Endothelial cell of umbilical vein (primary cell): ENCODE measurements around the gene KANK2. TPM values are rescaled to one million over a fixed set of nuclear protein-coding genes. Genes with fewer than 3 reads are reported as not detected.
A peak's percentile ranks its signal among the peaks of the same experiment; 100 is the strongest.

Experiments used
- BruUV-seq: library from RNA; stranded (reverse); fragments of 400-500 nt; replicated peaks from 2 replicates; lab custom pipeline; 2021; lab: Mats Ljungman, UMichigan
- CTCF ChIA-PET: fragments of 300-600, 350-600 bp; sonication (Branson Sonifier 250); formaldehyde crosslinking; loops from one replicate; lab custom pipeline; 2021; ENCODE audit warnings: antibody characterized with exemption, inconsistent platforms; lab: Charles Lee
- POLR2A ChIA-PET: fragments of 300-600, 350-600 bp; sonication (Branson Sonifier 250); formaldehyde crosslinking; loops from one replicate; lab custom pipeline; 2021; ENCODE audit warnings: antibody characterized with exemption, inconsistent platforms; lab: Charles Lee
- DNase-seq: peaks from one replicate; pipeline ENCODE4 v3.0.0-alpha.2; 2011; ENCODE audit warnings: low read depth, low spot score
- FAIRE-seq: peaks from 2 replicates; lab custom pipeline; 2011; peaks lifted over from hg19 to GRCh38; lab: Jason Lieb, UNC
- H2AFZ ChIP-seq: 2 replicates; pipeline ENCODE4 v1.6.0; 2012; ENCODE audit warnings: low read depth, low read length, control low read depth, inconsistent platforms
- H3K27ac ChIP-seq: 2 replicates; pipeline ENCODE4 v1.5.1; 2011; ENCODE audit warnings: low read depth, mild to moderate bottlenecking, control low read depth, low read length, moderate library complexity; ENCODE audit not compliant: insufficient read depth
- H3K27me3 ChIP-seq, 2 experiments: 2 replicates each; pipeline versions ENCODE4 v1.6.0 to v1.6.1; 2011; ENCODE audit warnings: low read length in 2 of 2, mixed read lengths in 1 of 2; ENCODE audit not compliant: control insufficient read depth in 2 of 2, insufficient read depth in 2 of 2
- H3K36me3 ChIP-seq, 2 experiments: 2 replicates in 1 of 2; 3 replicates in 1 of 2; pipeline ENCODE4 v1.5.1; 2011; ENCODE audit warnings: low read length in 2 of 2, mild to moderate bottlenecking in 1 of 2, moderate library complexity in 1 of 2; ENCODE audit not compliant: control insufficient read depth in 2 of 2, insufficient read depth in 2 of 2; ENCODE audit errors: extremely low read depth in 1 of 2
- H3K4me1 ChIP-seq: 3 replicates; pipeline ENCODE4 v1.5.1; 2011; ENCODE audit warnings: mild to moderate bottlenecking, low read length; ENCODE audit not compliant: control insufficient read depth, insufficient read depth; ENCODE audit errors: extremely low read depth
- H3K4me2 ChIP-seq: 2 replicates; pipeline ENCODE4 v1.6.1; 2011; ENCODE audit warnings: low read length, control low read depth, mixed read lengths; ENCODE audit not compliant: insufficient read depth
- H3K4me3 ChIP-seq, 3 experiments: fragments of 200-600 bp in 1 of 3; sonication (generic), shearing (Covaris generic) in 1 of 3; replicated peaks in 1 of 3; 2 replicates each; pipeline ENCODE4 v1.5.1; 2011 to 2016; ENCODE audit warnings: control low read depth in 3 of 3, low read length in 3 of 3, mild to moderate bottlenecking in 2 of 3, inconsistent platforms in 1 of 3, low read depth in 1 of 3, moderate library complexity in 1 of 3; ENCODE audit not compliant: insufficient read depth in 1 of 3
- H3K79me2 ChIP-seq: 2 replicates; pipeline ENCODE4 v1.6.0; 2012; ENCODE audit warnings: low read length, inconsistent platforms; ENCODE audit not compliant: control insufficient read depth, insufficient read depth
- H3K9ac ChIP-seq: replicated peaks from 2 replicates; pipeline ENCODE3; 2011; ENCODE audit warnings: low read length, control low read depth; ENCODE audit not compliant: insufficient read depth; ENCODE audit errors: extremely low read depth
- H3K9me1 ChIP-seq: replicated peaks from 3 replicates; pipeline ENCODE4 v1.6.0; 2011; ENCODE audit warnings: mild to moderate bottlenecking, low read length; ENCODE audit not compliant: control insufficient read depth, insufficient read depth; ENCODE audit errors: extremely low read depth
- H3K9me3 ChIP-seq: replicated peaks from 2 replicates; pipeline ENCODE4 v1.5.1; 2012; ENCODE audit warnings: low read length, inconsistent platforms; ENCODE audit not compliant: control insufficient read depth, insufficient read depth
- H4K20me1 ChIP-seq: replicated peaks from 2 replicates; pipeline ENCODE3; 2011; ENCODE audit warnings: mild to moderate bottlenecking, low read length; ENCODE audit not compliant: control insufficient read depth, insufficient read depth; ENCODE audit errors: extremely low read depth
- EZH2 ChIP-seq: IDR thresholded peaks from 2 replicates; pipeline ENCODE4 v1.6.1; 2012; ENCODE audit warnings: borderline replicate concordance, low read depth, mild to moderate bottlenecking, moderate library complexity, low read length, inconsistent platforms; ENCODE audit not compliant: severe bottlenecking
- FOS ChIP-seq: IDR thresholded peaks from 2 replicates; pipeline ENCODE4 v1.6.1; 2011; ENCODE audit warnings: mild to moderate bottlenecking, low read length, moderate library complexity, borderline replicate concordance; ENCODE audit not compliant: insufficient read depth
- GATA2 ChIP-seq: IDR thresholded peaks from 2 replicates; pipeline ENCODE4 v1.7.0; 2011; ENCODE audit warnings: low read depth, mild to moderate bottlenecking, moderate library complexity, mixed read lengths, low read length; ENCODE audit not compliant: insufficient read length, insufficient read depth
- JUN ChIP-seq: IDR thresholded peaks from 2 replicates; pipeline ENCODE4 v1.6.1; 2011; ENCODE audit warnings: borderline replicate concordance, low read depth; ENCODE audit not compliant: insufficient read length, insufficient read depth
- MYC ChIP-seq: IDR thresholded peaks from one replicate; pipeline ENCODE4 v1.6.1; 2011; ENCODE audit warnings: mild to moderate bottlenecking, low read depth, low read length
- POLR2A ChIP-seq: IDR thresholded peaks from 2 replicates; pipeline ENCODE4 v1.6.1; 2012; ENCODE audit warnings: low read depth, mild to moderate bottlenecking, control low read depth, low read length
- POLR2AphosphoS5 ChIP-seq: IDR thresholded peaks from 2 replicates; pipeline ENCODE4 v1.6.1; 2012; ENCODE audit warnings: low read depth, mild to moderate bottlenecking, control low read depth, low read length, moderate library complexity; ENCODE audit not compliant: insufficient read depth
- dilution Hi-C: fragments of 300-500 bp; cut with MboI; formaldehyde crosslinking; loops from one replicate; pipeline ENCODE4 v1.15.0; 2019; ENCODE audit warnings: low sequenced_read_pairs; ENCODE audit not compliant: extremely low pct_ligation_motif_present
- intact Hi-C: fragments of 100-400 bp; cut with micrococcal nuclease; formaldehyde crosslinking; loops from one replicate; pipeline ENCODE4 v1.10.0; 2022
- polyA plus RNA-seq, 4 experiments: library from polyadenylated mRNA; depleted of rRNA in 3 of 4; stranded (reverse) in 3 of 4; unstranded in 1 of 4; fragments of >200 nt; gene quantifications; 2 replicates each; pipeline versions ENCODE4 v1.2.1 to v1.2.3, GENCODE V29; 2011 to 2012; ENCODE audit warnings: missing spikeins in 1 of 4
- total RNA-seq: library from RNA; stranded (reverse); gene quantifications from 2 replicates; pipeline ENCODE4 v1.2.3, GENCODE V29; 2021
- TF ChIP-seq, protein P1 (sequence below): IDR thresholded peaks from 2 replicates; pipeline ENCODE4 v1.6.1; 2011; ENCODE audit not compliant: insufficient read depth, insufficient read length
- TF ChIP-seq, protein P2 (sequence below), 2 donors: IDR thresholded peaks; 1 replicate in 1 of 2; 2 replicates in 1 of 2; pipeline ENCODE4 v1.5.1; 2011; ENCODE audit warnings: low read length in 2 of 2, mild to moderate bottlenecking in 2 of 2, moderate library complexity in 2 of 2, control low read depth in 1 of 2, inconsistent platforms in 1 of 2, low read depth in 1 of 2; ENCODE audit not compliant: insufficient read depth in 1 of 2; ENCODE audit errors: extremely low read depth in 1 of 2

KANK2 gene
- total and polyA plus RNA-seq, 2 donors (not counting 3 experiments of a cell fraction or from before 2014, with no cell fraction given): 41.7 to 77.9 TPM

DNA sequence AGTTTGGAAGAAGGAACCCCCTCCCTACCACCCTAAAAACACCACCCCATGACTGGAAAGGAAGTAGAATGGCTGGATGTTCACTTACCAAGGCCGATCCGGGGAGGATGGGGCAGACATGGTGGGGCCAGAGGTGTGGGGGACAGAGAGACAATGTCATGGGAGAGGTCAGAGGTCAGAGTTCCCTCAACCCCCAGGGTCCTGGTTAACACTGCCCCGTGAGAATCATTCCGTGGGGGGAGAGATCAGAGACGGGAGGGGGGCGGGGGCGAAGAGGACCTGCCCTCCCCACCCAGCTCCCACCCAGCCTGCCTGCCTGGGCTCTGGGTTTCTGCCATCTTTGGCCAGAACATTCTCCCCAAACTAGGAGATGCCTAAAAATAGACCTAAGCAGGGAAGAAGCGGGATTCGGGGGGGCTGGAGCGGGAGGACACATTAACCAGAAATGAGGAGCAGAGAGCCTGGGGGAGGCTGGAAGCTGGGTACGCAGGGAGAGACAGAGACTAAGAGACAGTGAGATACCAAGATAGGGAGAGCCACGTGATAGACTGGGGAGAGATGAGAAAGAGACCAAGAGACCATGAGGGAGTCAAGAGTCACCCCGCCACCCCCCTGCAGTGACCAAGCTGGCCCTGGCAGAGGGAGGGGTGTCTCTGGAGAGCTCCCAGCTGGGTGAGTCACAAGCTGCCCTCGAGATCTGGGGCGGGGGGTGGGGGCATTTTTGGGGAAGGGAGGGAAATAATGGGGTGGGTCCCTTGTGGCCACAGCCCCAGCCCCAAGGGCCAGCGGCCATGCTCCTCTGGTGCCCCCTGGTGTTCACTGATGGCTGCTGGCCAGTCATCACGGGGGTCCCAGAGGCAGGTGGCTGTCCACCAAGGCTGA, 6.1 kb upstream of the KANK2 start:
- intact Hi-C loops (loop anchor here (1.0 to 5.0 kb wide), 4 partner anchors 65 to 266 kb away; no protein-coding TSS in a partner anchor), dilution Hi-C loops (no loop called here)
- ChIA-PET POLR2A (no interaction called here), CTCF (interaction anchor here (0.6 to 7.6 kb wide), 16 partner anchors 9 to 279 kb away, joined by 3 to 116 read pairs (median 4); no protein-coding TSS in a partner anchor)
- FAIRE-seq (peak; percentile 80), DNase-seq (peak; percentile 54)
- Histone ChIP-seq H3K79me2 (no peaks in the 10 kb centered on the region), H3K27me3 (no peaks in the 10 kb centered on the region), H3K36me3 (peaks cover 5 to 35% of the 10 kb centered on the region in 2 experiments), H3K4me2 (no peak overlapping the region), H3K4me3 (no peak overlapping the region), H3K4me1 (peaks cover 5% of the 10 kb centered on the region), H3K27ac (peak overlapping the region; percentile 49), H3K9ac (no peak overlapping the region), H3K9me1 (no peaks in the 10 kb centered on the region), H3K9me3 (no peaks in the 10 kb centered on the region), H4K20me1 (no peaks in the 10 kb centered on the region), H2AFZ (no peak overlapping the region)
- BruUV-seq: no TSS peak
- TF ChIP-seq, protein P1, sequence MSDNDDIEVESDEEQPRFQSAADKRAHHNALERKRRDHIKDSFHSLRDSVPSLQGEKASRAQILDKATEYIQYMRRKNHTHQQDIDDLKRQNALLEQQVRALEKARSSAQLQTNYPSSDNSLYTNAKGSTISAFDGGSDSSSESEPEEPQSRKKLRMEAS: no peak
- TF ChIP-seq POLR2A (no peak), FOS (no peak), POLR2AphosphoS5 (peak; percentile 29), GATA2 (no peak), MYC (no peak), EZH2 (no peak), JUN (no peak)
- TF ChIP-seq, protein P2, sequence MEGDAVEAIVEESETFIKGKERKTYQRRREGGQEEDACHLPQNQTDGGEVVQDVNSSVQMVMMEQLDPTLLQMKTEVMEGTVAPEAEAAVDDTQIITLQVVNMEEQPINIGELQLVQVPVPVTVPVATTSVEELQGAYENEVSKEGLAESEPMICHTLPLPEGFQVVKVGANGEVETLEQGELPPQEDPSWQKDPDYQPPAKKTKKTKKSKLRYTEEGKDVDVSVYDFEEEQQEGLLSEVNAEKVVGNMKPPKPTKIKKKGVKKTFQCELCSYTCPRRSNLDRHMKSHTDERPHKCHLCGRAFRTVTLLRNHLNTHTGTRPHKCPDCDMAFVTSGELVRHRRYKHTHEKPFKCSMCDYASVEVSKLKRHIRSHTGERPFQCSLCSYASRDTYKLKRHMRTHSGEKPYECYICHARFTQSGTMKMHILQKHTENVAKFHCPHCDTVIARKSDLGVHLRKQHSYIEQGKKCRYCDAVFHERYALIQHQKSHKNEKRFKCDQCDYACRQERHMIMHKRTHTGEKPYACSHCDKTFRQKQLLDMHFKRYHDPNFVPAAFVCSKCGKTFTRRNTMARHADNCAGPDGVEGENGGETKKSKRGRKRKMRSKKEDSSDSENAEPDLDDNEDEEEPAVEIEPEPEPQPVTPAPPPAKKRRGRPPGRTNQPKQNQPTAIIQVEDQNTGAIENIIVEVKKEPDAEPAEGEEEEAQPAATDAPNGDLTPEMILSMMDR (IDR thresholded peaks at IDR 0.05; ENCODE audit: extremely low read depth in 1 of 2, insufficient read depth in 1 of 2, low read depth in 1 of 2, low read length in 2 of 2): peak; percentile 80 to 93
